AG08395 (cell line): Measurements from ENCODE around the gene GFER.

Experiments used
- DNase-seq: peaks from one replicate; pipeline ENCODE4 v3.0.0; 2012; ENCODE audit warnings: mixed read lengths, low spot score

The GFER gene

DNA sequence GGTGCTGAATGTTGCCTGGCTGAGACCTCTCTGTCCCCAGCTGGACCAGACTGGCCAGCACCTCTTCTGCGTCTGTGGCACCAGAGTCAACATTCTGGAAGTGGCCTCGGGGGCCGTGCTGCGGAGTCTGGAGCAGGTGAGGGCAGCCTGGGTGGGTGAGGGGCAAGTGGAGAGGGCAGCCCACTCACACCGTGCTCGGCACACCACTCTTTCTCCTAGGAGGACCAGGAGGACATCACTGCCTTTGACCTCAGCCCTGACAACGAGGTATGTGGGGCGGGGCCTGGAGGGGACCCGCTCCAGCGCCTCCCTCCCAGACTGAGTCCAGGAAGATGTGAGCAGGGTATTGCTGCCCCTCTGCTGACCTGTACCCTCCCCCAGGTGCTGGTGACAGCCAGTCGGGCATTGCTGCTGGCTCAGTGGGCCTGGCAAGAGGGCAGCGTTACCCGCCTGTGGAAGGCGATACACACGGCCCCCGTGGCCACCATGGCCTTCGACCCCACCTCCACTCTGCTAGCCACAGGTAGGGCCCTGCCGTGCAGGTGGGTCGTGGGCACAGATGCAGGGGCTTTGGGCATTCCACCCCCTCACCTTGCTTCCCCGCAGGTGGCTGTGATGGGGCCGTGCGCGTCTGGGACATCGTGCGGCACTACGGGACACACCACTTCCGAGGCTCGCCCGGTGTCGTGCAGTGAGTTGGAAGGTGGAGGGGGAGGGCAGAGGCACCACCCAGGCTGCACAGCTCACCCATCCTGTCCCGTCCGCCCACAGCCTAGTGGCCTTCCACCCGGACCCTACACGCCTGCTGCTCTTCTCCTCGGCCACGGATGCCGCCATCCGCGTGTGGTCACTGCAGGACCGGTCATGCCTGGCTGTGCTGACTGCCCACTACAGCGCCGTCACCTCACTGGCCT lies 9.6 kb upstream of the GFER start:
- no peak for DNase-seq

DNA sequence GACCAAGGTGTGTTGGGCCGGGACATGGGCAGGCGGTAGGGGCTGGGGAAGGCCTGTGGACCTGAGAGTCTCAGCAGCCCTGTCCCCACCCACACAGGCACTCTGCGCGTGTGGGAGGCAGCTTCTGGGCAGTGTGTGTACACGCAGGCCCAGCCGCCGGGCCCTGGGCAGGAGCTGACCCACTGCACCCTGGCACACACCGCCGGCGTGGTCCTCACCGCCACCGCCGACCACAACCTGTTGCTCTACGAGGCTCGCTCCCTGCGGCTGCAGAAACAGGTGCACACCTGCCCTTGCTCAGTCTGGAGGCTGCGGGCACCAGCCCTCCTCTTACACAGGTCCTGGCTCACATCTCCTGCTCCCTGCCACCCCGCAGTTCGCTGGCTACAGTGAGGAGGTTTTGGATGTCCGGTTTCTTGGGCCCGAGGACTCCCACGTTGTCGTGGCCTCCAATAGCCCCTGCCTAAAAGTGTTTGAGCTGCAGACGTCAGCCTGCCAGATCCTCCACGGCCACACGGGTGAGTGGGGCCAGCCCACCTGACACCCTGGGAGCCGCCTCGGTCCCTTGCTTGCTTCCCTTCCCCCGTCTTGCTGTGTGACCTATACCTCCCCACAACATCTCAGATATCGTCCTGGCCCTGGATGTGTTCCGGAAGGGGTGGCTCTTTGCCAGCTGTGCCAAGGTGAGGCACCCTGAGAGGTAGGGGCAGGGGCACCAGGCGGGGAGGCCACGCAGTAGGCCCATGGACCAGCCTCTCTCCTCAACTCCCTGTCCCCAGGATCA lies 8.4 kb upstream of the GFER start:
- DNase-seq = no peak

DNA sequence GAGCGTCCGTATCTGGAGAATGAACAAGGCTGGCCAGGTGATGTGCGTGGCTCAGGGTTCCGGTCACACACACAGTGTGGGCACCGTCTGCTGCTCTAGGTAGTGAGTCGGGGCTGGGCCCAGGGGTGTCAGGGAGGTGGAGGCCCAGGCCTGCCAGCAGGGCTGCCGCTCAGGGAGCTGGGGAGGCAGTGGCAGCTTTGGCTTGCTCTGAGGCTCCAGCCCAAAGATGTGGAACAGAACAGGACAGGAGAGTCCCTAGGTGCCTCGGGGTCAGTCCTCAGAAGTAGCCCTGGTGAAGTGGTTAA lies 7.8 kb upstream of the GFER start:
- DNase-seq = no peak

DNA sequence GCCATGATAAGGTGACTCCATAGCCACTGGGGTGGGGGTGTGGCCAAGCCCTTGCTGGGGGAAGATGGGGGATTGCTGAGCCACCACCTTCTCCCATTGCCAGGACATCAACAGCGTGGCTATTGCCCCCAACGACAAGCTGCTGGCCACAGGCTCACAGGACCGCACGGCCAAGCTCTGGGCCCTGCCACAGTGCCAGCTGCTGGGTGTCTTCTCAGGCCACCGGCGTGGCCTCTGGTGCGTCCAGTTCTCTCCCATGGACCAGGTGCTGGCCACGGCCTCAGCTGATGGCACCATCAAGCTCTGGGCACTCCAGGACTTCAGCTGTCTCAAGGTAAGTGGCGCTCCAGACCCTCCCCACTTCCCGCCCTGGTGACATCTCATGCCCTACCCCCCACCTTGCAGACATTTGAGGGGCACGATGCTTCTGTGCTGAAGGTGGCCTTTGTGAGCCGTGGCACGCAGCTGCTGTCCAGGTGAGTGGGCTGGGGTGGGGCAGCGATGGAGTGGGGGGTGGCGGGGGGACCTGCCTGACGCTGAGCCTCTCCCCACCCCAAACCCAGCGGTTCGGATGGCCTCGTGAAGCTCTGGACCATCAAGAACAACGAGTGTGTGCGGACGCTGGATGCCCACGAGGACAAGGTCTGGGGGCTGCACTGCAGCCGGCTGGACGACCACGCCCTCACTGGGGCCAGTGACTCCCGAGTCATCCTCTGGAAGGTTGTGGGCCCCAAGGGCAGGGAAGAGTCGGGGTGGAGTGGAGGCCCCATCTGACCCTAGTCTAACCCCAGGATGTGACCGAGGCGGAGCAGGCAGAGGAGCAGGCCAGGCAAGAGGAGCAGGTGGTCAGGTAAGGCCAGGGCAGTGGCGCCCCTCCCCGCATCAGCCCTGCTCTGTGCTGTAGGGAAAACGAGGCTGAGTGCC lies 6.8 kb upstream of the GFER start:
- DNase-seq = no peak

DNA sequence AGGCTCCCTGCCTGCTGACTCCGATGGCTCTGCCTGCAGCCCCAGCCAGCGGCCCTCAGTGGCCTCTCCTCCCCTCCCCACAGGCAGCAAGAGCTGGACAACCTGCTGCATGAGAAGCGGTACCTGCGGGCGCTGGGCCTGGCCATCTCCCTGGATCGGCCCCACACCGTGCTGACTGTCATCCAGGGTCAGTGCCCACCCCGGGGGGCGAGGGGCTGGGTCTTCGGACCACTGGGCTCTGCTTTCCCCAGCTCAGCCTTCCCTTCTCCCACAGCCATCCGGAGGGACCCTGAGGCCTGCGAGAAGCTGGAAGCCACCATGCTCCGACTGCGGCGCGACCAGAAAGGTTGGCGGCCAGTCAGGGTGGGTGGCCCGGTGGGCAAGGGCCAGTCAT lies 6.1 kb upstream of the GFER start:
- no peak for DNase-seq

DNA sequence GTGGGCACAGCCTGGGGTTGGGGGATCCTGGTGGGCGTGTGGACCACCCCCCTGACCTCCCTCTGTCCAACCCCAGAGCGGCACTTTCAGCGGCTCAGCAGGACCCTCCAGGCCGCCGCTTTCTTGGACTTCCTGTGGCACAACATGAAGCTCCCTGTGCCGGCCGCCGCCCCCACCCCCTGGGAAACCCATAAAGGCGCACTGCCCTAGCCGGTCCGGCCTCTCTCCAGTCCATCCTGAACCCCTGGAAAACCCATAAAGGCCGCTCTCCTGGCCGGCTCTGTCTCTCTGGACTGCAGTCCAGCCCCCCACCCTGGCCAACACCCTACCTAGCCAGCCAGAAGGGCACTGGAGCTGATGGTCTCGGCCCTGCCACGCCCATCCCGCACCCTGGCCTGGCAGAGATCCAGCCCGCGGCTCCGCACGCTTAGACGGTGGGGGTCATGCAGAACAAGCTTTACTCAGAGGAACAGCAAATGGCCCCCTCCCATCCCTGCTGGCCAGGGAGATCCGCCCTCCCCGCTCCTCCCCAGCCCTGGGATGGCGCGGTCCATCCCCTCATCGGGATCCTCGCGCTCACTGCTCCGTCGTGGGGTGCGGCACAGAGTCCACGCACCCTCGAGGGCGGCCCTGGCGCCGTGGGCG lies 5.4 kb upstream of the GFER start:
- DNase-seq = no peak

DNA sequence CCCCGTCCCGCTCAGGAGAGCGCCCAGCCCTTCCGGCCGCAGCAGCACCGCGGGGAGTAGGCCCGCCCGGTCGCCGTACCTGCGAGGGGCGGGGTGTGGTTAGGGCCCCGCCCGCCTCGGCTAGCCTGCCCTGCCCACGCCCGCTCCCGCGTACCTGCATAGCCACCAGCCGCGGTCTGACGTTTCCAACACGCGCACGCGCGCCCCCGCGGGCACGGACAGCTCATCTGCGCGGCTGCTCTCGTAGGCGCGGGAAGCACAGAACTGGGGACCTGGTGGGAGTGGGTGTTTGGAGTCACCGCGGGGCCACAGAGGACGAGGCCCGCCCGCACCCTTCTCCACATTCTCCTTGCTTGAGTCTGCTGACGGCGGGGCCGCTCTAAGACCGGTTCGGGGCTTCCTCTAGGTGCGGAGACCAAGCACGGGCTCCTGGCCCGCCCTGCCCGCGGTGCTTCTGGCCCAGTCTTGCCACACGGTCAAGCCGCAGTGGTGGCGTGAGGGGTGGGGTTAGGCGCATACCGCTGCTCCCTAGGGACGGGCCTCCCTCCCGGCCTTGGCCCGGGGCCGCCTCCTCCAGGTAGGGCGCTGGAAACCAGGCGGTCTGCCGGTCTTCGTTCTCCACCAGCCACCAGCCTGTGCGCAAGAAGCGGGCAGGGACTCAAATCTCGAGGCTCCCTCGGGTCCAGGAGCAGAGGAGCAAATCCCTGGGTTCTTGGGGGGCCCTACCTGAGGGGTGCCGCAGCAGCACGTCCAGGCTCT lies 4.5 kb upstream of the GFER start:
- no peak for DNase-seq

DNA sequence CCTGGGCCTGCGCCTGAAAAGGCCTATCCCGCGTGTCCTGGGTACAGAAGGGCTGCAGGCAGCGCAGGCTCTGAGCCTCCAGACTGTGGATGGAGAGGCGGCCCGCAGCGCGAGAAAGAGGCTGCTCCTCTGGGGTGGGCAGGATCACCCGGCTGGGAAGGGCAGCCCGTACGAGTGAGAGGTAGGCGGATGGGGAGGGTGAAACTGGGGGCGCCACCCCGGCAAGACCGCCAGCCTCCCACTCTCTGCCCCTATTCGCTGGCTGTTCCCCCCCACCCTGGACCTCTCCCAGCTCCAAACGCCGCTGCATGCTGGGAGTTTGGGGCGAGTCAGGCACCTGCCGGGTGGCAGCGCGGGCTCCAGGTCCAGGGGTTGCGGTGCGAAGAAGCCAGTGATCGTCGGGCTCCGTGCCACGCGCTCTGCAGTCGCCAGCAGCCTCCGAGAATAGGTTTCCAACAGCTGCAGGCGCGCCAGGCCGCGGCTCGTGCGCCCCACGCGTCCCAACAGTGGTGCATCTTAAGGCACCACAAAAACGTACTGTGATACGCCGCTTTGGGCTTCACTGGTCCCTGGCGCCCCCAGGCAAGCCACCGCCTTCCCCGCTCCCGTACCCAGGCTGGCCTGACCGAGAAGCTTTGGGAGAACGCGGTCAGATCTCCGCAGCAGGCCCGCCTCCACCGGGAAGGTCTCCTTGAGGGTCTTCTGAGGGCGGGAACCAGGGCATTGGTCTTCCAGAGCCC lies 3.8 kb upstream of the GFER start:
- DNase-seq = no peak

DNA sequence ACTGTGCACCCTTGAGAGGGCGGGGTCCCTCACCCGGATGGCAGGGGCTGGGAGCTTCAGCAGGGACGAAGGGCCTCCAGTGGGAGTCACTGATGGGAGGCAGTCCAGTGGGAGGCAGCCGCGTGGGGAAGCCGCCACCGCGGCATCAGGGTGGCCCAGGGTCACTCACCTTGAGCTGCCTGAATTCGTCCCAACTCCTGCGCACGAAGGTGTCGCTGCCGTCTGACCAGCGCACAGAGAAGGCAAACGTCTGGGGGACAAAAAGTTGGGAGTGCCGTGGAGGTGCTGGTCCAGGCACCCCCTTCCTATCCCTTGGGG lies 3.3 kb upstream of the GFER start:
- no peak for DNase-seq

DNA sequence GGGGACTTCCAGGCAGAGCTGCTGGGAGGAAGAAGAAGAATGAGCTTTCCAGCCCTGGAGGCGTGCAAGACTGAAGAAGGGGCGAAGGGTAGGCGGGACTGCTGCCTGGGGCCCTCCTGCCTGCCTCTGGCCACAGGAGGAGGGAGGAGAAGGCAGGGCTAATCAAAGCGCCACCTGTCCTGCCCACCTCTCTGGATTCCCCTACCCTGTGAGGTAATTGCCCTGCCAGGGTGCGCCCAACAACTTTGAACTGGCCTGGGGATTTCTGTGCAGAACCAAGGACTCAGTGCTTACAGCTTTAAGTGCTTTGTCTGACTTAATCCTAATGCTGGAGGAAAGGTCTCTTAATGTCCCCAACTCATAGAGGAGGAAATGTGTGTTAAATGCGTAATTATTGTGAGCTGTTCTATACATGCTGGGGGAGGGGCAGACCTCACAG lies 2.6 kb upstream of the GFER start, which contains the start of gene NOXO1:
TSS of gene NOXO1 (minus strand) at position 72 of the 439 bp plus-strand sequence. CDS start 290 bp downstream, outside the sequence.
- DNase-seq = no peak

DNA sequence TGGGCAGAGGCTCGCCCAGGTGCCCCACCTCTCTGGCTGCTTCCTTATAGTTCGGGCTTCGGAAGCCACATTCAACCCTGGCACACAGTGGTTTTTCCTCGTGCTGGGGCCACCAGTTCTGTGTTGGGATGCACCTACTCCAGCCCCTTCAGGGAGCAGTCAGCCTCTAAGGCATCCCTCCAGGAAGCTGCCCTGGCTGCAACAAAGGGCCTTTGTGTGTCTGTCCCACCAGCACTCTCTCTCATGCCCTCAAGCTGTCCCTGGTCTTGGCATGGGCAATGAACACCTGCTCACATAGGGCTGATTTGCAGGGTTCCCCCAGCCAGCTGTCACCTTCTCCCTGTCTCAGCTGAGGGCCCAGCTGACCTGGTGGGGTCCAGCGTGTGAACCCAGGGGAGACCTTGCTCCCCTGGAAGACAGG lies 2.0 kb upstream of the GFER start:
- DNase-seq = no peak

DNA sequence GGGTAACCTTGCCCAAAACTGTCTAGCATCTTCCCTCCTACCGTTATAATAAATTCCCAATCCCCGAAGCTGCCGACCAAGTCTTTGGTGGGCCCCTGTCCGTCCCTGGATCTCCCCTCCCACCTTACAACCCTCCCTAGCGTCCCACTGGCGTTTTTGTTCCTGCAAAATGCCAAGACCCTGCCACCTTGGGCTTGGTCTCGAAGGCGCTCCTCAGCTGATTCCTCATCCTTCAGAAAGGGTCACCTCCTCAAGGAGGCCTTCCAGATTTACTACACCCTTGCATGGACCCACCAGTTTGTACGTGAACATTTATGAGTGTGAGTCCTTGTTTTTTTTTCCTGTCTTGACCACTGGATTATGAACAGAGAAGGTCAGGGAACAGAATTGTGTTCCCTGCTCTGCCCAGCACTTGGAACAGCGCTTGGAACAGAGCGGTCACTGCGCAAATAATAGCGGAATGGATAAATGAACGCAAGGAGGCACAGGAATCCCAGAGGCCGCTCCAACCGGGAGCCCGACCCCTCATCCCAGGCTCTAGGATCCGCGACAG lies 926 bp upstream of the GFER start:
- DNase-seq = no peak

DNA sequence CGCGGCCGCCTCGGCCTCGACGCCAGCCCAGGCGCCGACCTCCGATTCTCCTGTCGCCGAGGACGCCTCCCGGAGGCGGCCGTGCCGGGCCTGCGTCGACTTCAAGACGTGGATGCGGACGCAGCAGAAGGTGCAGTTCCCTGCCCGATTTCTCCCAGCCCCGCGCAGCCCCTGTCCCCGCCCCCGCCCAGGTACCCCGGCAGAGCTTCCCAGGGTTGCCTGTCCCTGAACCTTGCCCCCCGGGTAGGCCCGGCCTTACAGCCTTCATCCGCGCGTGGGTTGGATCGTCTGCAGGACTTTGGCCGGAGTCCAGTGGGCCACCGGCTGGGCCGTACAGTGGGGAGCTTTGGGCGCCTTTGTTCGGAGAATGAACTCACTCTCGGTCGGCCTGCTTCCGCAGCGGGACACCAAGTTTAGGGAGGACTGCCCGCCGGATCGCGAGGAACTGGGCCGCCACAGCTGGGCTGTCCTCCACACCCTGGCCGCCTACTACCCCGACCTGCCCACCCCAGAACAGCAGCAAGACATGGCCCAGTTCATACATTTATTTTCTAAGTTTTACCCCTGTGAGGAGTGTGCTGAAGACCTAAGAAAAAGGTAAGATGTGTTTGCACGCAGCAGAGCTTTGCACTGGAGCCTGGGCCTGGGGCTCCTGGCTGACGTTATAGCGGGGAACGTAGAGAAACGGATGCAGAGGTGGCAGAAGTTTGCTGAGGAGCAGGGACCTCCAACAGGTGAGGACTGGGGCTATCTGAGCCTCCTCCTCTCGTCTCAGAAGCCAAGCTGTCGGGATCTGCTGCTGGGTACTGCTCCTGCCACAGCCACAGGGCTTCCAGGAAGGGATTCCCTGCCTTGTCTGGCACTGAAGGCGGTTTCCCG lies 593 bp downstream of the GFER start:
- no peak for DNase-seq

DNA sequence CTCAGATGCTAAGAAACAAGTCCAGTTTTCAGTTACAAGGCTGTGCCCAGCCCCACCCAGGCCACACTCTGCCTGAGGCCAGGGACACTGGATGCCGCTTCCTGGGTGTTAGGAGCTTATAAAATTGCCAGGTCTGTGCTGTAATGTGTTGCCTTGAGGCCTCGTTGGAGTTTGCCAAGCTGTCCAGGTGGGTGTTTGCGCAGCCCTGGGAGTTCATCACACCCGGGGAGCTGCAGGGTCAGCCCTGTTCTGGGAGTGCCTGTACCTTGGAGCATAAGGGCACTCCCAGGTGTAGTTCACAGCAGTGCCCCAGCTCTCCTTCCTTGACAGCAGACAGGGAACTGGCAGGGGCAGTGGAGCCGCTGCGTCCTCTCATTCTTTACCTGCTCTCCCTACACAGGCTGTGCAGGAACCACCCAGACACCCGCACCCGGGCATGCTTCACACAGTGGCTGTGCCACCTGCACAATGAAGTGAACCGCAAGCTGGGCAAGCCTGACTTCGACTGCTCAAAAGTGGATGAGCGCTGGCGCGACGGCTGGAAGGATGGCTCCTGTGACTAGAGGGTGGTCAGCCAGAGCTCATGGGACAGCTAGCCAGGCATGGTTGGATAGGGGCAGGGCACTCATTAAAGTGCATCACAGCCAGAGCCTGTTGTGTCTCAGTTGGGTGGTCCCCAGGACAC lies 1.6 kb downstream of the GFER start:
- no peak for DNase-seq

DNA sequence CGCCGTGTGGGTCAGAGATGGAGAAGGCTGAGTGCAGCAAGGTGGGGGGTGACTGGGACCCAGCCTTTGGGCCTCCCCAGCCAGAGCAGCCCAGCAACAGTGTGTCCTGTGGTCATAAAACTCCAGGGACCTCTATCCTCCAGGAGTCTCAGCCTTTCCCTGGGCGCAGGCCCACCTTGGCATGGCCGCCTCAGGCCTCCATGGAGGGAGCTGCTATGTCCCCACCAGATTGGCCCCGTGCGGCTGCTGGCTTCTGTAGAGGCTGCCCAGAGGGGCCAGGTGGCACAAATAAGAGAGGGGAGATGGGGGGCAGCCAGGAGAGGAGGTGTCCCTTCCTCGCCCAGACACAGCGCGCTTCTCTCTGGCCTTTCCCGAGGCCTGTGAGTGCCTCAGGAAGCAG lies 3.2 kb downstream of the GFER start:
- no peak for DNase-seq

DNA sequence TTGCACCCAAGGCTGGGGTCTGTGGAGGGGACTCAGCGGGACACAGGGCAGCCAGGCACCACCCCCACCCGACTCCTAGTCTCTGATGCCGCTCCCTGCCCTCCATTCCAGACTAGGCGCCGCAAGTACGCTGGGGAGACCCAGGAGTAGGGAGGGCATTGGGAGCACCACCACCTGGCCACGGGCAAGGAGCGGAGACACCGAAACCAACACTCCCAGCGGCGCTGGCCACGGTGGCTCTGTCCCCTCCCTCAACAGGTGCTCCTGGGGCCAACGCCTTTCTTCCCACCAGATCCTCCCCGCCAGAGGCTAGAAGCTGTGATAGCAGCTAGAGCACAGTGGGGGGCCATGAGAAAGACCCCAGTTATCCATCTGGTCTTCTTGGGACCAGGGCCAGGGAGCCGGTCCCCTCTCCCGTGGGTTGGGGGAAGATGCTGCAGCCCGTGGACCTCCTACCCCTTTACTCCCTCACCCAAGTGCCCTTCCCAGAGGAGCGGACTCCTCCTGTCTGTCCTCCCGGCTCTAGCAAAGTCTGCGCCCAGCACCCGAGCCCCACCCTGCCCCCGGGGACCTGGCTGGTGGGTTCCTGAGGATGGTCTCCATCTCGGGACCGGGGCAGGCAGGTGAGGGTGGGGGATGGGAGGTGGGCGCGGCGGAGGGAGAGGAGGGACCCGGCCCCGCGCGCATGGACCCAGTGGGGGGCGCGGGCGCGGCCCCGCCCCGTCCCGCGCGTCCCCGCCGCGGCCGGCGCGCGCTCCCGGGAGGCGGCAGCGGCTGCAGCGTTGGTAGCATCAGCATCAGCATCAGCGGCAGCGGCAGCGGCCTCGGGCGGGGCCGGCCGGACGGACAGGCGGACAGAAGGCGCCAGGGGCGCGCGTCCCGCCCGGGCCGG lies 5.5 kb downstream of the GFER start, which contains the start of gene SYNGR3:
TSS of gene SYNGR3 (plus strand) at position 762 of the 892 bp plus-strand sequence. CDS start 133 bp downstream, outside the sequence.
- DNase-seq = no peak

DNA sequence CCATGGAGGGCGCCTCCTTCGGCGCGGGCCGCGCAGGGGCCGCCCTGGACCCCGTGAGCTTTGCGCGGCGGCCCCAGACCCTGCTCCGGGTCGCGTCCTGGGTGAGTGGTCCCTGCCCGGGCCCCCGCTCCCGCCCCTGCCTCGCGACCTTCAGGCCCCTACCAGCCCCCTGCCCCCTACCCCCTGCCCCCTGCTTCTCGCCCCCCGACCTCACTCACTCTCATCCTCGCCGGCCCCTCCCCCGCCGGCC lies 6.0 kb downstream of the GFER start:
- no peak for DNase-seq
